GM04503 (cell line): Measurements from ENCODE around the gene SMAD9.
"Not testable (repeated sequence)": the region's sequence is repeated elsewhere in the genome, so short reads cannot be mapped to it uniquely, and the experiment has no call there.

ENCODE experiments used
- DNase-seq: peaks from one replicate; pipeline ENCODE4 v3.0.0-alpha.2; 2012; ENCODE audit warnings: low read depth

SMAD9 gene

DNA sequence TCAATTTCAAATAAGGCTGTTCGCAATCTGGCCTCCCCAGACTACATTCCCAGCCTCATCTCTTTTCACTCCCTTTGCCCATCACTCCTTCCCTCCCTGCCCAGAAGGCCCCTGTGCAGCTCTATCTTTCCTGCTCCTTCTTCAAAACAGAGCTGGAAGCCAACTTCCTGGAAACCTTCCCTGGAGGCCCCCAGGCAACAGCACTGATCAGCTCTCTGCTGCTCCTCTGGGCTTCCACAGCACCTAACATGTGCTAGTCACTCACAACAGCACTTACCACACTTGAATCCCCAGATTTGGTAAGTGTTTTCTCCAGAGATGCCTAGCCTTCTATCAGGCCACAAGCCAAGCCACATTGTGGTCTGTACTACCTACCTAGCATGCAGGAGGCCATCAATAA, 9.5 kb downstream of the SMAD9 start:
- DNase-seq = no peak

DNA sequence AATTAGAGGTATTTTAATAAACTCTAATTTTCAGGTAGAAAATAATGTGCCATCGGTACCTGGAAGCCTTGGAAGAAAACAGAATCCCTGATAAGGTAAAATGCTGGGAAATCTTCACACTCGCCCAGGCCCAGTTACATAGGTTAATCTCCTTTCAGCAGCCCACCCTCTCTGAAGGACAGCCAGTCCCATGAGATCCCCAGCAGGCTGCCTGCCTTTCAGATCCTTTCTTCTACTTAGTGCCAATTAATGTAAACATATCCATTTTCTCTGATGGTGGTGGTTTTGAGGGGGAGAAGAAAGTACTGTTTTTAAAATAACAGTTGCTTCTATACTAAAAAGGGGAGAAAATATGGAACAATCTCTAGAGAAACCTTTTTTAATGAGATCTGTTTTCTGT, 12.2 kb downstream of the SMAD9 start:
- DNase-seq = no peak

DNA sequence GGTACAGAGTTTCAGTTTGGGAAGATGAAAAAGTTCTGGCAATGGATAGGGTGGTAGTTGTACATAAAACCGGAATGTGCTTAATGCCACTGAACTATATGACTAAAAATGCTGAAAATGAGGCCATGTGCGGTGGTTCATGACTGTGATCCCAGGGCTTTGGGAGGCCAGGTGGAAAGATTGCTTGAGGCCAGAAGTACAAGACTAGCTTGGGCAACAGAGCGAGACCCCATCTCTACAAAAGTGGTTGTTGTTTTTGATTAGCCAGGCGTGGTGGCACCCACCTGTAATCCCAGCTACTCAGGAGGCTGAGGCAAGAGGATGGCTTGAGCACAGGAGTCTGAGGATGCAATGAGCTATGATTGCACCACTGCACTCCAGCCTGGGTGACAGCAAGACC, 12.8 kb downstream of the SMAD9 start:
- DNase-seq = no peak

DNA sequence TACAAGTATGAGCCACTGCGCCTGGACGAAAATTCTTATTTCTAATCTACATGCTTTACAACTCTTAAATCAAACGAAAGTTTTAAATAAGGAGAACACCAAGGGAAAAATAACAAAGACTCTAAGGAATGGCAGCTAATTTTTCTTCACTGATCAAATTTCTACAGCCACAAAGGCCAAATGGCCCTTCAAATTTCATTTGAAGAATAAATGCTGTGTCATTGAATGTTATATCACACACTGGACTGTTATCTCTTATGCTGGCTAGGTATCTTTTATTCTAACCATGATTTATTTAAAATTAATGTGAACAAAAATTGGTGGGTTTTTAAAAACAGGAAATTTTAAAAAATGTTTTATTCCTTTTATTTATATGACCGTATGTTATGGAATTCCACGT, 14.1 kb downstream of the SMAD9 start:
- no peak for DNase-seq

DNA sequence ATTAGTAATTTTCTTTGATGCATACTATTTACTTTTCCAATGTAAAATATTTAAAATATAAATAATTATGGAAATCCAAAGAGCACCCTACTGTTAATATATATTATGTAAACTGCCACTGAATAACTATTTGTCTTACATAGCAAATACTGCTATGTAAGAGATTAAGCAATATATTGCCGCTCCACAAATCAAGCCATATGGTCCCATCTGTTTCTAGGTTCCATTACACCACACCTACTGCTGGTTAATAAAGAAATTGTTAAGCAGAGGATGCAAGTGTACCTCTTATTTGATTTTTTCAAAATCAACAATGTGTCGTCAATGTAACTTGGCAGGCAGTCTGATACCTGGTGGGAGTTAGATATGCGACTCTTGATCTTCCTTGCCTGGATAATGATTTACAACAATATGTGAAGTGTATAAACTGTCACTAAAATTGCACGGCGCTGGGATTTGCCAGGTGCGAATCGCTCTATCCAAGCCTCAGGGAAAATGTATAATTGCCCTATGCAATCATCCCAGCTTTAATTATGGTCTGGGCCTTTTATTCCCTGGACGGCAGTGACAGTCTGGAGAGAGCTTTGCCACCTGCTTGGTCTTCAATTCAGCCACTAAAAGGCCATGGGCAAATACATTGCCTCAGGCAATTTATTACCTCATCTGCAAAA, 16.0 kb downstream of the SMAD9 start:
- DNase-seq = no peak

DNA sequence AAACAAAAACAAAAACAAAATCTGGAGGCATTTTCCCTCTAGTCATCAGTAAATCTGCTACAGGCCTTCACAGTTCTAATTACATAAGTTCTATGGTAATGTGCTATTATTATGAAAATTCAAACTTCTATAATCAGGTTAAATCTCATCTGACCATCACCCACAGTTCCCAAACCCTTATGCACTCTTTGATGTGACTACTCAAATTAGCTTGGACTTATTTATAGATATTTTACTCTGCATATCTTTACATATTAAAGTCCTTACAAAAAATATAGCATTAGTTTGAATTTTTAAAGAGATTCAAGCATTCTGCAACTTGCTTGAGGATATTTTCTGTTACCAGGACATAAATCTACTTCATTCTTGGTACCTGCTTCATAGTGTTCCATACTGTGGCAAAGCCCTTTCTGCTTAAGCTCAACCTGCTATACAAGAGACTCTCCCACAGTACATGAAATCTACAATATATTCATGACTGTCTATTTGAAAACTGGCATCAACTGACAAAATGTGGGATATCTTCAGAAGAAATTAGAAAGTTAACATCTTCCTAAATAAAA, 22.9 kb downstream of the SMAD9 start:
- DNase-seq = no peak

DNA sequence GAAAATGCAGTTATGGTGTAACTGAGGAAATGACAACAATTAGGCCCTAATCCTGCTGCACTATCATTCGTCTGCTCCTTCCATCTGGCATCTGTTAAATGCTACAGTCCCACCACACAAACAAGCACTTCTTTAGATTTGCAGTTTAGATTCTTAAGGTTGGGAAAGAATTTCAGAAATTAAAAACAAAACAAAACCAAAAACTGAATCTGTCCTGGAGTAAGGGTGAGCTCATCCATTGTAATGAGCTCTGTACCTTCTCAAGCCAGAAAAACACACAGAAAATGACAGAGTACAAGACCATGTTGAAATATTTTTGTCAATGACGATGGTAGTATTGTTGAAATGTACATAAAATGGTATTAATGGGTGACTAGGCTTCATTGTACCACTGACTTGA, 28.3 kb downstream of the SMAD9 start:
- DNase-seq = peak; percentile 86

DNA sequence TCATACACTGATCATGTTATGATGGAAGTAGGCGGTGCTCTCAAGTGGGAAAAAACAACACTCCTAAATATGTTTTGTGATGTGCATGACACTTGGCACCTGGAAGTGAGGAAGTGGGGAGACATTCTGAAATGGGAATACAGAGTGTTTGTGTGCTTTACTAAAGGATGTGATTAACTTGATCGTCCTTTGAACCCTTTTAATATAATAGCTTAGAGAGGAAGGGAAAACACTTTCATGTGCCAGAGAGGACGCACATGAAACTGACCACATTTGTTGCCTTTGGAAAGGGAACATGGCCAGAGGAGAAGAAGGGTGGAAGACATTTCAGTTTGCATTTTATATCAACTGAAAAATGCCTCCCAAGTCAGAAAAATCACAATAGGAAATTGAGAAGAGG, 31.4 kb downstream of the SMAD9 start:
- DNase-seq = no peak

DNA sequence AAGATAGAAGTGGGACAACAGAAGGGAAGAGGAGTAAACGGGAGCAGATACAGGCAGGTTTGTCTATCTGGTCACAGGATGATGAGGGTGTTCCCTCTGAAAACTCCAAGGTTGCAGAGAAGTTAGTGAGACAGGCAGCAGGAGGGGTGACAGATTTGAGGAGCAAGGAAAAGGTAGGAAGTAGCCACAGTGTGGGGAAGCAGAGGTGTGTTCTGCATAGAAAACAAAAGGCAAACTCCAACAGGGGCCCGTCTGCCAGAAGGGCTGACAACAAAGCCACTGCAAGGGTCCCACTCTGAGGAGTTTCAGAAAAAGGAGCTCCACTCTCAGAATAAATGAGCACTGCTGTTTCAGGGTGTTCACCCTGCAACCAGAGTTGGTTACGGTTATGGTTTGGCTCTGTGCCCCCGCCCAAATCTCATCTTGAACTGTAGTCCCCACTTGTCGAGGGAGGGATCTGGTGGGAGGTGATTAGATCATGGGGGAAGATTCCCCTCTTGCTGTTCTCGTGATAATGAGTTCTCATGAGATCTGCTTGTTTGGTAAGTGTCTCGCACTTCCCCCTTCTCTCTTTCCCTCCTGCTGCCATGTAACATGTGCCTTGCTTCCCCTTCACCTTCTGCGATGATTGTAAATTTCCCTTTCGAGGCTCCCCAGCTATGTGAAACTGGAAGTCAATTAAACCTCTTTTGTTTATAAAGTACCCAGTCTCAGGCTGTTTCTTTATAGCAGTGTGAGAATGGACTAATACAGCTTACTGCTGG, 32.1 kb downstream of the SMAD9 start:
- no peak for DNase-seq

DNA sequence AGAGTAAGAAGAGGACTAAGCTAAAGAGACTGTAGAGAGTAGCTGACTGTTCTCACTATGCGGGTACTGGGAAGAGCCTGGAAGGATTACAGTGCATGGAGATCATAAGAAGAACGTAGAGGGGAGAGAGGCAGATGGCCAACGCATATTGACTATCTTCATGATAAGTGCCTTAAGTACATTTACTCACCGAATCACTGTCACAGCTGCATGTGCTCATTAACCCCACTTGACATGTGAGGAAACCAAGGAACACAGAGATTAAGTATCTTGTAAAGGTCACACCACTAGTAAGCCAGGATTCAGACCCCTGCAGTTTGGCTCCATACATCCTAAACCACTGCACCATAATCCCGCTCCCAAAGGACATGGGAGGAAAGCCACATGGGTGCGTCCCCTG, 34.1 kb downstream of the SMAD9 start:
- DNase-seq = no peak

DNA sequence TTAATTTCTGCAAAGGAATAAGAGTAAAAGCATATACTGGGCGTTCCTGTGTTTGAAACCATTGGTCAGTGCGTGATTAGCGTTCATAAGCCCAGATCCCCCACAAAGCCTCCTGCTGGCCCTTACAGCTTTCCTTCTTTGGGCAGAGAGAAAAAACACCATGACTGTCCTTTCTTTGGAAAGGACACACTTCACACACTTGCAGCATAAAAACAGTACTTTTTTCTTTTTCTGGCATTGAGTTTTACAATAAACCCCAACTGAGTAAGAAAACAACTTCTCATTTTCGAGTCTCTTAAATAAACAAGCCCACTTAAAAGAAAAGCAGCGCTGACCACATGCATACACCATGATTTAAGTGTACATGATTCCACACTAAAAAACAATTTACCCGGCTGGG, 35.8 kb downstream of the SMAD9 start:
- DNase-seq = no peak

DNA sequence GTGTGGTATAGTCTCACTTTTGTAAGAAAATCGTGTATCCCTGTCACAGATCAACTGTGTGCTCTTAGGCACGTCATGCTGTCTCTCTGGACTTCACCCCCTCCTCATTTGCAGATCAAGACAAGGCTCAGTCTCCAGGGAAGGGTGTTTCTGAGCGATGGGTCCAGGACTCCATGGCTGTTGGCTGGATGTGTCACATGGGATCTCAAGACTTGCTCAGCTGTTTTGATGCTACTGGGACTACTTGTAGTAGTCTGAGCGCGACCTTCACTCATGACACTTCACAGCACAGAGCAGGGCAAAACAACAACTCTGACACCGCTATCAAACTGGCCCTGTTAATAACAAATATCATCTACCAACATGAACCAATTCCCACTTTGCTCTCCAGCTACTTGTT, 36.2 kb downstream of the SMAD9 start:
- DNase-seq = no peak

DNA sequence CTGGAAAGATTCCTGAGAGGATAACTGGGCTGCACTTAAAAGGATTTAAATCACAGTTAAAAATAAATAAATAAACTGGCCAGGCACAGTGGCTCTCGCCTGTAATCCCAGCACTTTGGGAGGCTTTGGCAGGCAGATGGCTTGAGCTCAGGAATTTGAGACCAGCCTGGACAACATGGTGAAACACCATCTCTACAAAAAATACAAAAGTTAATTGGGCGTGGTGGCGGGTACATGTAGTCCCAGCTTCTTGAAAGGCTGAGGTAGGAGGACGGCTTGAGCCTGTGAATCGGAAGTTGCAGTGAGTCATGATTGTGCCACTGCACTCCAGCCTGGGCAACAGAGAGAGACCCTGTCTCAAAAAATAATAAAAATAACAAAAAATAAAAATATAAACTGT, 36.6 kb downstream of the SMAD9 start:
- not testable (repeated sequence) for DNase-seq

DNA sequence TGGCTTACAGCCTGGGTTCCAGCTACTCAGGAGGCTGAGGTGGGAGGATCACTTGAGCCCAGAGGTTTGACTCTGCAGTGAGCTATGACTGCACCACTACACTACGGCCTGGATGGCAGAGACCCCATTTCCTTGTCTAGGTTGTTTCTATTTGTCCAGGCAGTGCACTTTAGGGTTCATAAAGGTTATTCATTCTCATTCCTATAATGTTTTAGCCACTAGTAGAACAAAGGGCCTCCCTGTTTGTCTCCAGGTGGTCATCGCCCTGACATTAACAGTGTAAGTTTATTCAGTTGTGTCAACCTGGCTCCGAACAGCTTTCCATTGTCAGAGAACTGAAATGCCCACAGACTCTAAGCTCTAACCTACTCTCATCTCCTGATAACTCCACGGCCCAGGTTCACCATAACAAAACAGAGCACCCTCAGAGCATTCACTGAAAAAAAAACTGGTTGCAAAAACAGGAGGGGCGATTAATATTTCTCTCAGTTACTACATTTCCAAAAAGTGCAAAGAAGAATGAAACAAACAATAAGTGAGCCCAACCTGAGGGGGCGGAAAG, 37.1 kb downstream of the SMAD9 start:
- no peak for DNase-seq

DNA sequence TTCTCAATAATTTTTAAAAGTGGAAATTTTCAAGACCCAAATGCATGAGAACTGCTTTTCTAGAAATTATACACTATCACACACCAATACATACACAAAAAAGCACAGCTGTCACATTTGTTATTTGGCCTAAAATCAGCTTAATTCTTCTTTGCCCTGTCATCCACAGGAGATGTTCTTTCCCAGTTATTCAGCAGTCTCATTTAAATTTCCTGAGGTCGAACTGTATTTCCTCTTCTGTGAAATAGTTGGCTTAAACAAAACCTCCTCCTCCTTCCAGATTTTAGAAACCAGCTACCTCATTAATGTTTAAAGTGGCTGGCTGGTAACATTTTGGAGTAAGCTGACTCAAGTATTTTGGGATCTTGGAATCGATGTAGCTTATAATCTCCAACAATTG, 39.1 kb downstream of the SMAD9 start:
- DNase-seq = no peak

DNA sequence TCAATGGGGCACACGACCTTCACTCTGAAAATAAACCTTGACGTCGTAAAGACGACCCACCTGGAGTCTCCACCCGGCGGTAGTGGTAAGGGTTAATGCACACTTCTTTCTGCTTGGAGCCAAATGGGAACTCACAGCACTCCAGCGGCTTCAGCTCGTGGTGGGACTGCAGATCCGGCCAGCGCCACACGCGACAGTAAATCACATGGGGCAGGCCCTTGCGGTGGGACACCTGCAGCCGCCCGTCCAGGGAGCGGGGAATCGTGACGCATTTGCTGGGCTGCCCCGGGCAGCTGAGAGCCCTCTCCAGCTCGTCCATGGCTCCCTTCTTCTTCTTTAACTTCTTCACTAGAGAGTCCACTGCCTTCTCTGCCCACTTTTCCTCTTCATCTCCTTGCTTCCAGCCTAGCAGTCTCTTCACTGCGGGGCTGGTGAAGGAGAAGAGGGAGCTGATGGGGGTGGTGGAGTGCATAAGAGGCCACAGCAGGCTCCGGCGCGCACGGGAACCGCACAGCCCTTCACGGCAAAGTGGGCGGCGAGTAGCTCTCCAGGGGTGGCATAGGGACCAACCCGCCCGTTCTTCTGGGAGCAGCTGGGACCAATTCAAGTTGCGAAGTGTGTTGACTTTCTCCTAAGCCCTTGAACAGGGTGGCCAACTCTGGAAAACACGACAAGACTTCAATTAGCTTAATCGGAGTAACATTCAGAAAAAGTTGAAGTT, 40.7 kb downstream of the SMAD9 start:
- no peak for DNase-seq

DNA sequence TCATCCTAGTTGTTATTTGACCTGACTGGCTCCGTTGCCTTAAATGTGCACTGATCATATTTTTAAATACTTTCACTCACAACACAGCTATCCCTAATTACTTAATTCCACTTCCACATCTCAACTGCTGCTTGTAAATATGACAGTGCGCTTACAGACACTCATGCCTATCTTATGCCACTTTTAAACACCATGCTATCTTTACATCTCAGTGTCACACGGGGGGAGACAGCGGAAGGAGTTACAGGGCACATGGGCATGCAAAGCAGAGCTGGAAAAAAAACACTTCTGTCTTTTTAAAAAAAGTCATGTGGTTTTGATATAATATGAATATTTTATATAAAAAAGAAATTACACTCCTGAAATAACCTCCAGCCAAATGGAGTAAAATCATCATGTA, 44.1 kb downstream of the SMAD9 start:
- DNase-seq = no peak

DNA sequence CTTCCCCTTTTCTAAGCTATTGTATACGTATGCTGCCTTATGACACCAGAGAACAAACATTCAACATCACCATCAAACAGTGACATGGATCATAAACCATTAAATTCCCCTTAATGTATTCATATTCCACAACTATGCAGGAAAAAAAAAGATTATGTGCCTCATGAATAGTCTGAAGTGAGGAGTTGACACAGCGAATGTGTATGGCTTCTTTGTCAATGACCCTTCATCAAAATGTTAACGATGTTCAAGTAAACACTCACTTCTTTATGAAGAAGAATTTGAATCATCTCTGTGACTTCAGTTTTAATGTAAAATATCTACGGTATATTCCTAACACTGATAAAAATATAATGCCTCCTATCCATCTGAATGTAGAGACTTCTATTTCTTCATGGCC, 44.6 kb downstream of the SMAD9 start:
- no peak for DNase-seq

DNA sequence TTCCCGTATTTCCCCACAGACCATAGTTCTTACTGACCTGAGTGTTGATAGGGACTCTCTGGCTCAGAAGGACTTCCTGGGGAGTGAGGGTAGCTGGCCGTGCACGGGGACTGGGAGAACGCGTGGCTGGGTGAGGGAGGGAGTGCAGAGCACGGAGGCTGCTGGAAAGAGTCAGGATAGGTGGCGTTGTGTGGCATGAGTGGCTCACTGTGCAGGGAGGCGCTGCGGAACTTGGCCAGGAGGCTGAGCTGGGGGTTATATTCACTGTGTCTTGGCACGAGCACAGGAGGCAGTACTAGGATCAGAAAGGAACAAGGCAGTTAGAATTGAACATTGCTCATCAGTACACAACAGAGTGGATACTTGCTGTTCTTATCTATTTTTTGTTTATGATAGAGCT, 47.4 kb downstream of the SMAD9 start:
- no peak for DNase-seq

DNA sequence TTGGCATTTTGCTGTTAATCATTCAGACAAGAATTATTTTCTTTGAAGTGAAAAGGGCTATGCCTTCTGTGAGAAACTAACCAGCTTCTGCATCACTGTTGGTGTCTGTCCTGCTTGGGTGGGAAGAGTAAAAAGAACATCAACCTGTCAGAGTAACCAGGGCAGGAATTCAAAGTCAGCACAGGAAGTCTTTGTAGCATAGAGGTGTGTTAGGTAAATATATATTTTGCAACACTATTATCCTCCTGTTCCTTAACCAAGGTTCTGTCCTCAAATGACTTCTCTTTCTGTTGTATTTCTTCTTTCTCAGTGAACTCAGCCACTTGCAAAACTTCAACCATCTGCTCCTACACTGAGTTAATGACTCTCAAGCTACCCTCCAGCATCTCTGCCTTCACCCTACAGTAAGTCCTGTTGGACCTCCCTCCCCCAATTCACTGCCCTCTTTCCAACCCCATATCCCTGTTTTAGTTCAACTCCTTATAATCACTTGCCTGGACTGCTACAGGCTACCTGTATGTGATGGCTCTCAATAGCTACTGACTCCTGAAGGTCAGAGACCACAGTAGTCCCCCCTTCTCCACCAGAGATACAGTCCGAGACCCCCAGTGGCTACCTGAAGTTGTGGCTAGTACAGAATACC, 49.9 kb downstream of the SMAD9 start:
- no peak for DNase-seq

DNA sequence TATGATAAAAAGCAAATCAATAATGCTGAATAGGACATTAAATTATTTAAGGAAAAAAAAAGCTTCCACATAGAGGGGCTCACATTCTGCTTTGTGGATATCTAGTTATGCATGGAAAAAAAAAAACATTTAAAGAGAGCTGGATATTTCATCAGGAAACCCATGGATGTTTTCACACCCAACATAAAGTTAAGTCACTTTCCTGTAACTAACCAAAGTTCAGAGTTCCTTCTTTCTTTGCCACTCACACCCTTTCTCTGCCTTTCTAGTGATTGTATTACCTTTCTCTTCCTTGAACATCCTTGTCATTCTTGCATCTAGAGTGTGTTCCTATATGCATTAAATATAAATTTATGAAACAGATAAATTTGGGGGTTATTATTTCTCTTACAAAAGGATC, 53.8 kb downstream of the SMAD9 start:
- DNase-seq = no peak

DNA sequence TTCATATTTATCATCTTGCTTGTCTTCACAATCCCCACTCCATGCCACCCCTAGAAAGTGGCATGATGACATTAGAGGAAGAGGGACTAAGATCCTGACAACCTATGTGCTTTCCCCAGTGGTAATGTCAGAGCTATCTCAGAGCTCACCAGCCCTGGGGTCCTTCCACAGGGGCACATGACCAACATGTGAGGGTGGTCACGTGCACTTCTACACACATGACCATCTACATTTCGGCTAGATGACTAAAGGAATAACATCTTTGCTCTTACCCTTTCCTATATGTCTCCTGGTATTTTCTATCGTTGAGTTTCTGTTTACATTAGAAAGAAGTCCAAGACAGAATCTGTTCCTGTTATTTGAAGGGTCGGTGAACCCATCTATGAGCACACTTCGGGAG, 54.8 kb downstream of the SMAD9 start:
- DNase-seq = no peak
